ENCODE data around the gene SYN1. TPM values are rescaled to one million over a fixed set of nuclear protein-coding genes. Genes with fewer than 3 reads are reported as not detected.

The SYN1 gene
- total RNA-seq, 3 donors from 2014 or later = 0.78 to 4.1 (median 1.6) TPM

DNA sequence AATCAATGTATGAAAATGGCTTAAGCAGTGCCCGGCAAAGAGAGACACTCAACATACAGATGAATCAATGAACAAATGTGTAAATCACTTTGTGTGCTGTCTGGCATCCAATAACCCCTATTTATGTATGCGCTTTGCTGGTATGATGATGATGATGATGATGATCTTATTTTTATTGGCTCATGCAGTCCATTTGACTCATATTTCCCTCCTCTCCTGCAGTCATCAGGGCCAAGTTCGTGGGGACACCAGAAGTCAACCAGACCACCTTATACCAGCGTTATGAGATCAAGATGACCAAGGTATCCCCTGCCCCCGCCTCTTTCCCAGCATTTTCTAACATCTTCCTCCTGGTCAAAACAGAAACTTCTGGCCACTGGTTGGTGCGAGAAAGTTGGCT lies 34.9 kb downstream of the SYN1 start:
- Histone ChIP-seq H3K36me3 (ENCODE audit: low read depth) (no peaks in the 10 kb centered on the region), H3K4me3 (no peak overlapping the region), H3K9me3 (no peaks in the 10 kb centered on the region), H3K4me1 (ENCODE audit: low read depth) (no peaks in the 10 kb centered on the region)
- TF ChIP-seq, protein P1, sequence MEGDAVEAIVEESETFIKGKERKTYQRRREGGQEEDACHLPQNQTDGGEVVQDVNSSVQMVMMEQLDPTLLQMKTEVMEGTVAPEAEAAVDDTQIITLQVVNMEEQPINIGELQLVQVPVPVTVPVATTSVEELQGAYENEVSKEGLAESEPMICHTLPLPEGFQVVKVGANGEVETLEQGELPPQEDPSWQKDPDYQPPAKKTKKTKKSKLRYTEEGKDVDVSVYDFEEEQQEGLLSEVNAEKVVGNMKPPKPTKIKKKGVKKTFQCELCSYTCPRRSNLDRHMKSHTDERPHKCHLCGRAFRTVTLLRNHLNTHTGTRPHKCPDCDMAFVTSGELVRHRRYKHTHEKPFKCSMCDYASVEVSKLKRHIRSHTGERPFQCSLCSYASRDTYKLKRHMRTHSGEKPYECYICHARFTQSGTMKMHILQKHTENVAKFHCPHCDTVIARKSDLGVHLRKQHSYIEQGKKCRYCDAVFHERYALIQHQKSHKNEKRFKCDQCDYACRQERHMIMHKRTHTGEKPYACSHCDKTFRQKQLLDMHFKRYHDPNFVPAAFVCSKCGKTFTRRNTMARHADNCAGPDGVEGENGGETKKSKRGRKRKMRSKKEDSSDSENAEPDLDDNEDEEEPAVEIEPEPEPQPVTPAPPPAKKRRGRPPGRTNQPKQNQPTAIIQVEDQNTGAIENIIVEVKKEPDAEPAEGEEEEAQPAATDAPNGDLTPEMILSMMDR (IDR thresholded peaks at IDR 0.05) = no peak
- intact Hi-C loops (cut with DNase I, micrococcal nuclease) = no loop called here
- ATAC-seq = no peak
- DNase-seq = no peak

DNA sequence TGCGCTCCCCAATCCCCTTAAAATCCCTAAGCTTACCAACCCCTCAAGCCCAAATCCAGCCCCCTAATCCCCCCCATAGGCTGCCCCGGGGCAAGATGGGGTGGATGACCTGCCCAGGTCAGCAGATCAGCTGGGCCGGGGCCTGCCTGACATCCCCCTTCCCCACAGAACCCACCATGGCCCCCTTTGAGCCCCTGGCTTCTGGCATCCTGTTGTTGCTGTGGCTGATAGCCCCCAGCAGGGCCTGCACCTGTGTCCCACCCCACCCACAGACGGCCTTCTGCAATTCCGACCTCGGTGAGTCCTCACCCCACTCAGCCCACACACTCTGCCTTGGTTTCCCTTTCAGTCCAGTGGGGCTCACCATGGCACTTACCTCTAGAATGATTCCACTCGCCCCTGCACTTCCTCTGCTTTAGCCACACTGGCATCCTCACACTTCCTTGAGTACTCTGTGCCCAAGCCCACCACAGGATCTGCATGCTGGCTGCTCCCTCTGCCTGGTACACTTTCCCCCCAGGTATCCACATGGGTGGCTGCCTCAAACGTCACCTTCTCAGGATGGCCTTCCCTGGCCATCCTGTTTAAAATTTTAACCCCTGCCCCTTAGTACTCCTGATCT lies 36.3 kb downstream of the SYN1 start:
- no peak overlapping the region for H3K4me3 ChIP-seq
- no peaks in the 10 kb centered on the region for H3K4me1 ChIP-seq (ENCODE audit: low read depth)
- intact Hi-C loops (cut with DNase I, micrococcal nuclease) = no loop called here
- TF ChIP-seq, protein P1 (IDR thresholded peaks at IDR 0.05) = no peak
- no peak for ATAC-seq
- no peaks in the 10 kb centered on the region for H3K9me3 ChIP-seq
- DNase-seq = no peak
- no peaks in the 10 kb centered on the region for H3K36me3 ChIP-seq (ENCODE audit: low read depth)

DNA sequence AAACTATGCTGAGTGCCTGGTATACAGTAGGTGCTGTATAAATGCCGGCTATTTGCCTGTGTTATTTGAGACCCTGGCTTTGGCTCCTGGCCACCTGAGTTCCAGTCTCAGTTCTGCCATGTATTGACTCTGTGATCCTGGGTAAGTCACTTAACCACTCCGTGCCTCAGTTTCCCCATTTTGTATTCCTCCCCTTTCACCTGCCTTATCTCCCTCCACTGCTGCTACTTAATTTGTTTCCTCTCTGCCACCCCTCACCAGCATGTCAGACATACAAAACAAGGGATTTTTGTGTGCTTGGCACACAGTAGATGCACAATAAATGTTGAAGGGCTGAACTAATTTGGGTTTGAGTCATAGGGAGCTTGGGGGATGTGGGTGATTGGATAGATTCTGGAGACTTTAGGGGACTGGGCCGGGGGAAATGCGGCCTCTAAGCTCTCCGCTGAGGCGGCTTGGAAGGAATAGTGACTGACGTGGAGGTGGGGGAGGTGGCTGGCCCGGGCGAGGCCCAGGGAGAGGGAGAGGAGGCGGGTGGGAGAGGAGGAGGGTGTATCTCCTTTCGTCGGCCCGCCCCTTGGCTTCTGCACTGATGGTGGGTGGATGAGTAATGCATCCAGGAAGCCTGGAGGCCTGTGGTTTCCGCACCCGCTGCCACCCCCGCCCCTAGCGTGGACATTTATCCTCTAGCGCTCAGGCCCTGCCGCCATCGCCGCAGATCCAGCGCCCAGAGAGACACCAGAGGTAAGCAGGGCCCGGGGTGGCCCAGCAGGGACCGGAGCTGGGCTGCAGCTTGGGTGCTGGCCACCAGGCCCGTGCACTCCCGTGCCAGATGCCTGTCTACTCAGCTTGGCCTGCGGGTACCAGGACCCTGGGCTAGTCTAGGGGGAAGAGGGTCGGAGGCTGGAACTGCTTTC lies 37.7 kb downstream of the SYN1 start, which contains the start of gene TIMP1:
Gene TIMP1, plus strand, starts transcription at position 706 of the 917 bp plus-strand sequence. CDS start 980 bp downstream, outside the sequence.
- Histone ChIP-seq H3K9me3 (no peaks in the 10 kb centered on the region), H3K4me3 (no peak within 1 kb of the TSS), H3K36me3 (ENCODE audit: low read depth) (no peaks in the 10 kb centered on the region), H3K4me1 (ENCODE audit: low read depth) (no peaks in the 10 kb centered on the region)
- ATAC-seq (peak; percentile 94), DNase-seq (peak; percentile 77 to 92 (median 79))
- TF ChIP-seq, protein P1 (IDR thresholded peaks at IDR 0.05) = no peak
- intact Hi-C loops (cut with DNase I, micrococcal nuclease) = no loop called here

DNA sequence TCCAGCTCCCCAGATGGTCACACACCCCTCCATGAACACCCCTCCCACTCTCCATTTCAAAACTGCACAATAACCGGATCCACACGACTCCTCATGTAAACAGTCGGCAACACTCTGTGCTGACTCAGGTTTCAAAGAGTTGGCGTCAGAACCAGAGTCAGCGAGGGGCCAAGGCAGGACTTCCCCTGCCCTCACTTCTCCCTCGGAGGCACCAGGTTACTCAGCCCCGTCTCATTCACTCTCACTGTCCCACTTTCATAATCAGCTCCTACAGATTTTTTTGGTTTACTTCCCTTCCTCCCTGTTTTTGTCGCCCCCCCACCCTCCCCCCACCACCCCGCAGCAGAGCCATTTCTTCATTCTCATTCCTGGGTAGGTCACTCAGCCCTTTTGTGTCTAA lies 40.1 kb downstream of the SYN1 start:
- TF ChIP-seq, protein P1 (IDR thresholded peaks at IDR 0.05) = no peak
- Histone ChIP-seq H3K36me3 (ENCODE audit: low read depth) (no peaks in the 10 kb centered on the region), H3K4me3 (no peak overlapping the region), H3K4me1 (ENCODE audit: low read depth) (peaks cover 4% of the 10 kb centered on the region), H3K9me3 (no peaks in the 10 kb centered on the region)
- intact Hi-C loops (cut with DNase I, micrococcal nuclease) = no loop called here
- ATAC-seq (no peak), DNase-seq (no peak)

DNA sequence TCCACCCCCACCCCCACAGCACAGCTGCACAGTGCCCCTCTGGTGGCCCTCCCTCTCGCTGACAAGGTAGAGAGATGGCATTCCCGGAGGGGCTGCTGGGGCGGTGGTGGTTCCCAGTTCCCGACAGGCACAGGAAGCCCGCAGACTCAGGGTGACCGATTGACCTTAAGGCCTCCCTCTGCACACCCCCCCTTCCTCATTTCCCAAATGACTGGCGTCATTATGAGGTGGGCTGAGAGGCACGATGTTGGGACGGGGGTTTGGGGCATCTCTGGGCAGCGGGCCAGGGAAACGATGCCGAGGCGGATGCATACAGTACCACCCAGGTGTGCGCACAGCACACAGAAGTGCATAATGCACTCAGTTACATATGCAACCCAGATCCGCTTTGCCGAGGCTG lies 41.0 kb downstream of the SYN1 start:
- H3K36me3 ChIP-seq (ENCODE audit: low read depth) = no peaks in the 10 kb centered on the region
- H3K4me3 ChIP-seq = no peak overlapping the region
- intact Hi-C loops (cut with DNase I, micrococcal nuclease) = no loop called here
- peaks cover 6% of the 10 kb centered on the region for H3K4me1 ChIP-seq (ENCODE audit: low read depth)
- H3K9me3 ChIP-seq = no peaks in the 10 kb centered on the region
- TF ChIP-seq, protein P1 (IDR thresholded peaks at IDR 0.05) = no peak
- ATAC-seq (no peak), DNase-seq (no peak)

Data from mucosa of descending colon (tissue), 3 donors.